Measurements from ENCODE around the gene ZMYM5. TPM values are rescaled to one million over a fixed set of nuclear protein-coding genes. Genes with fewer than 3 reads are reported as not detected.
"Not testable (repeated sequence)": the region's sequence is repeated elsewhere in the genome, so short reads cannot be mapped to it uniquely, and the experiment has no call there.

Gene ZMYM5
- total and polyA plus RNA-seq, 11 donors = 5.0 to 10.2 (median 7.4) TPM

DNA sequence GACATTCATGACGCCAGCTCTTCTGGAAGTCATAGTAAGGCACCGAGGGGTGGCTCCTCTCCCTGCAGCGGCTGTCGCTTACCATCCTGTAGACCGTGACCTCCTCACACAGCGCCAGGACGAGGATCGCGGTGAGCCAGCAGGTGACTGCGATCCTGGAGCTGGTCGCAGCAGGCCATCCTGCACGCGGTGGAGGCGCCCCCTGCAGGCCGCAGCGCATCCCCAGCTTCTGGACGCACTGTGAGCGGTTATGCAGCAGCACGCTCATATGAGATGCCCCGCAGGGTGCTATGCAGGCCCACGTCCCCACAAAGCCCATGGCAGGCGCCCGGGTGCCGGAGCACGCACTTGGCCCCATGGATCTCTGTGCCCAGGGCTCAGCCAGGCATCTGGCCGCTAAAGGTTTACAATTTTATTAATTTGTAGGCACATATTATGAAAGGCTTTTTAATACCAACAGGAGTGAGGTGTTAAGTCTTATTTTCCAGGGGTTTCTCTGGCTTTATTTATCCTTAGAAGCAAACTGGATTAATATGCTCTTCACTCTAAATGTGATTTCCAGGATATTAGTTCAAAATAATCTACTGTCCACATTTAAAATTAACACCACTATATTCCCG lies 45.1 kb downstream of the ZMYM5 start:
- H3K36me3 ChIP-seq = peaks cover 0 to 41% (median 27%) of the 10 kb centered on the region in 9 donors
- H3K4me1 ChIP-seq = peaks cover 0 to 5% (median 0%) of the 10 kb centered on the region in 12 donors
- no peaks in the 10 kb centered on the region for H3K9me3 ChIP-seq
- no peak overlapping the region for H3K4me3 ChIP-seq
- 61 to 79% (median 71%) methylated on average over 4 to 27 of the region's 27 CpGs for WGBS, 4 donors
- intact Hi-C loops (cut with DNase I) = no loop called here
- TF ChIP-seq CTCF (IDR thresholded peaks at IDR 0.05) = peak in 11 of 12 donors; percentile 13 to 50 (median 30)
- no peak for TF ChIP-seq POLR2A (IDR thresholded peaks at IDR 0.05)
- DNase-seq (peak in 3 of 5 donors; percentile 10 to 67 (median 33)), ATAC-seq (peak in 3 of 4 donors; percentile 54 to 68 (median 56))
- H3K27ac ChIP-seq = no peak overlapping the region
- no peaks in the 10 kb centered on the region for H3K27me3 ChIP-seq

- intact Hi-C loops (cut with DNase I) = no loop called here
- 94 to 98% (median 95%) methylated on average over 7 of the region's 7 CpGs for WGBS, 4 donors
- DNase-seq (no peak), ATAC-seq (peak in 1 of 4 donors; percentile 13)
- H3K36me3 ChIP-seq = peaks cover 0 to 41% (median 20%) of the 10 kb centered on the region in 9 donors
- TF ChIP-seq CTCF (IDR thresholded peaks at IDR 0.05) (no peak), POLR2A (IDR thresholded peaks at IDR 0.05) (no peak)
- H3K4me3 ChIP-seq = no peak overlapping the region
- no peak overlapping the region for H3K27ac ChIP-seq
- H3K27me3 ChIP-seq = no peaks in the 10 kb centered on the region
- no peaks in the 10 kb centered on the region for H3K9me3 ChIP-seq
- H3K4me1 ChIP-seq = peaks cover 0 to 5% (median 0%) of the 10 kb centered on the region in 12 donors
These were observed 45.8 kb downstream of the ZMYM5 start for GRCh38 chr13:19817510-19818158.

- Histone ChIP-seq H3K27me3 (no peaks in the 10 kb centered on the region), H3K4me3 (no peak overlapping the region), H3K36me3 (peaks cover 0 to 39% (median 18%) of the 10 kb centered on the region in 9 donors), H3K4me1 (no peaks in the 10 kb centered on the region), H3K27ac (no peak overlapping the region), H3K9me3 (no peaks in the 10 kb centered on the region)
- intact Hi-C loops (cut with DNase I) = no loop called here
- ATAC-seq (no peak), DNase-seq (no peak)
- WGBS, 4 donors = 95 to 97% (median 96%) methylated on average over 10 of the region's 10 CpGs
- TF ChIP-seq CTCF (IDR thresholded peaks at IDR 0.05) (no peak), POLR2A (IDR thresholded peaks at IDR 0.05) (no peak)
These were observed 46.3 kb downstream of the ZMYM5 start for GRCh38 chr13:19817106-19817505.

DNA sequence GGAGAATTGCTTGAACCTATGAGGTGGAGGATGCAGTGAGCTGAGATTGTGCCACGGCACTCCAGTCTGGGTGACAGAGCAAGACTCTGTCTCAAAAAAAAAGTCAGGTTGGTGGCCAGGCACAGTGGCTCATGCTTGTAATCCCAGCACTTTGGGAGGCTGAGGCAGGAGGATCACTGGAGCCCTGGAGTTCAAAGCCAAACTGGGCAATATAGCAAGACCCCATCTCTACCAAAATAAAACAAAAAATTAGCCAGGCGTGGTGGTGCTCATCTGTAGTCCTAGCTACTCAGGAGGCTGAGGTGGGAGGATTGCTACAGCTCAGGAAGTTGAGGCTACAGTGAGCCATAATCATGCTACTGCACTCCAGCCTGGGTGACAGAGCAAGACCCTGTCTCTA lies 47.6 kb downstream of the ZMYM5 start:
- H3K27me3 ChIP-seq; DNase-seq; H3K27ac ChIP-seq; H3K4me3 ChIP-seq; ATAC-seq; H3K4me1 ChIP-seq; H3K9me3 ChIP-seq; intact Hi-C loops (cut with DNase I): not testable (repeated sequence)
- peaks cover 0 to 26% (median 13%) of the 10 kb centered on the region in 9 donors for H3K36me3 ChIP-seq
- WGBS, 4 donors = 97 to 100% (median 99%) methylated on average over 2 of the region's 2 CpGs

Data from heart left ventricle (tissue), 16 donors.